ENCODE results near the gene SLC35E3.
A peak's percentile ranks its signal among the peaks of the same experiment; 100 is the strongest.

The SLC35E3 gene

GRCh38 chr12:68745904-68746571, at the start of gene SLC35E3:
Gene SLC35E3 (plus strand): TSS chr12:68746176. CDS start chr12:68746378, 202 bp downstream.
- DNase-seq (ENCODE audit: low spot score): peak; percentile 93

GRCh38 chr12:68699486-68699885, 46.5 kb upstream of the SLC35E3 start:
- DNase-seq (ENCODE audit: low spot score): no peak

GRCh38 chr12:68727776-68728175, 18.2 kb upstream of the SLC35E3 start:
- no peak for DNase-seq (ENCODE audit: low spot score)

- no peak for DNase-seq (ENCODE audit: low spot score)
These were observed 12.3 kb upstream of the SLC35E3 start for GRCh38 chr12:68733661-68734071.

- no peak for DNase-seq (ENCODE audit: low spot score)
These were observed 6.1 kb upstream of the SLC35E3 start for GRCh38 chr12:68739891-68740290.

GRCh38 chr12:68743356-68743755, 2.6 kb upstream of the SLC35E3 start:
- DNase-seq (ENCODE audit: low spot score): no peak

- no peak for DNase-seq (ENCODE audit: low spot score)
These were observed 536 bp upstream of the SLC35E3 start for GRCh38 chr12:68745376-68745903.

GRCh38 chr12:68746572-68747180, 700 bp downstream of the SLC35E3 start:
- DNase-seq (ENCODE audit: low spot score): peak; percentile 15

- no peak for DNase-seq (ENCODE audit: low spot score)
These were observed 3.5 kb downstream of the SLC35E3 start for GRCh38 chr12:68749443-68749842.

GRCh38 chr12:68749861-68750260, 3.9 kb downstream of the SLC35E3 start:
- no peak for DNase-seq (ENCODE audit: low spot score)

GRCh38 chr12:68750506-68750905, 4.5 kb downstream of the SLC35E3 start:
- no peak for DNase-seq (ENCODE audit: low spot score)

- no peak for DNase-seq (ENCODE audit: low spot score)
These were observed 9.7 kb downstream of the SLC35E3 start for GRCh38 chr12:68755536-68756243.

- no peak for DNase-seq (ENCODE audit: low spot score)
These were observed 13.9 kb downstream of the SLC35E3 start for GRCh38 chr12:68759852-68760251.

GRCh38 chr12:68760806-68761441, 14.9 kb downstream of the SLC35E3 start:
- no peak for DNase-seq (ENCODE audit: low spot score)

- no peak for DNase-seq (ENCODE audit: low spot score)
These were observed 15.5 kb downstream of the SLC35E3 start for GRCh38 chr12:68761442-68761812.

- no peak for DNase-seq (ENCODE audit: low spot score)
These were observed 16.1 kb downstream of the SLC35E3 start for GRCh38 chr12:68761901-68762630.

GRCh38 chr12:68762691-68763090, 16.7 kb downstream of the SLC35E3 start:
- no peak for DNase-seq (ENCODE audit: low spot score)

GRCh38 chr12:68765696-68766095, 19.7 kb downstream of the SLC35E3 start:
- DNase-seq (ENCODE audit: low spot score): no peak

GRCh38 chr12:68766646-68767045, 20.7 kb downstream of the SLC35E3 start:
- DNase-seq (ENCODE audit: low spot score): no peak

GRCh38 chr12:68767191-68767590, 21.2 kb downstream of the SLC35E3 start:
- no peak for DNase-seq (ENCODE audit: low spot score)

- no peak for DNase-seq (ENCODE audit: low spot score)
These were observed 22.5 kb downstream of the SLC35E3 start for GRCh38 chr12:68768431-68768939.

- no peak for DNase-seq (ENCODE audit: low spot score)
These were observed 24.0 kb downstream of the SLC35E3 start for GRCh38 chr12:68769941-68770340.
